ENCODE data around the gene CREBRF. TPM values are rescaled to one million over a fixed set of nuclear protein-coding genes. Genes with fewer than 3 reads are reported as not detected.

Gene CREBRF
- total and polyA plus RNA-seq, 2 donors from 2014 or later, result 6.1 to 49.7 TPM

DNA sequence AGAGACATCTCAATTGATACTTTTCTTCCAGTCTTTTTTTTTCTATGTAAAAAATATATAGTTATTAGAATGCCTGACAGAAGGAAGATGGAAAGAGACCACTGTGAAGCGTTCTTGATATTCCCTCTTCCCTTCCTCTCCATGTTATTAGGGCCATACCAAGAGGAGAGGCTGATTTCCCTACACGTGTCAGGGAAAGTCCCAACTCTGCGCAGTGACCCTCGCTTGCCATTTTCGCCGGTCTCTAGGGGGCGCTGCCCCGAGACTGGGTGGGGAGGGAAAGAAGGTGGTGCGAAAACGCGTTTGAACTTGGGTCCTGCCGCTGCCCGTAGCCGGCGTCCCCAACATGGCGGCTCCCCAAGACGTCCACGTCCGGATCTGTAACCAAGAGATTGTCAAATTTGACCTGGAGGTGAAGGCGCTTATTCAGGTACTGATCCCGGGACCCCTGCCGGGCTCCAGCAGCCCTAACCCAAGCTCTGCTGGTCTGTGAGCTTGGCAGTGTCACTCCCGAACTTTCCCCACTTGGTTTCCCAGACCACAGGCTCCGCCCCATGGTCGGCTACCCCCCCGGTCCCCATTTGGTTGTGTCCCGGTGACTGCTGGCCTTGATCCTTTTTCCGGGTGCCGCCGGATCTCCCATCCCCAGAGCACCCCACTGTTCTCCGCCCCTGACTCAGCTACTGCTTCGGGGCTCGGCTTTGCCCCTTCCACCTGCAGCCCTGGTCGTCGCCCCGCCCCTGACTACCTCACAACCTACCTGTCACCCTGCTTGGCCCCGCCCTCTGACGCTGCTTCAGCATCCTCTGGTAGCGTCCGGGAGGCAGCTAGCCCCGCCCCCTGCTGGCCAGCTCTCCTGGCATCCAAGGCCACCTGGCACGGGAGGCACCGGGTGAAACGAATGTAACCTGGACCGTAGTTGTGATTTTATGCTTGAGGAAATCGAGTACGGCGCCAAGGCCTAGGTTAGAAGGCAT lies 88.3 kb downstream of the CREBRF start, which contains the start of gene BNIP1:
Gene BNIP1 (plus strand): TSS at position 332 of the 977 bp plus-strand sequence. CDS start 15 bp downstream, at position 347.
- Histone ChIP-seq H3K4me3 (ENCODE audit: low read length in 3 of 3) (peak within 1 kb of the TSS; percentile 87 to 95 (median 94)), H3K9me3 (ENCODE audit: control insufficient read depth in 2 of 3, insufficient read depth in 1 of 3, low read length in 3 of 3) (no peaks in the 10 kb centered on the region), H3K27me3 (ENCODE audit: control insufficient read depth, insufficient read depth, low read length) (no peaks in the 10 kb centered on the region), H3K27ac (ENCODE audit: low read depth in 2 of 2, low read length in 2 of 2) (peak within 1 kb of the TSS; percentile 89 to 92), H3K4me1 (ENCODE audit: control insufficient read depth in 2 of 3, insufficient read depth in 2 of 3, low read depth in 1 of 3, low read length in 3 of 3) (no peaks in the 10 kb centered on the region), H3K9ac (ENCODE audit: low read length in 3 of 3) (peak within 1 kb of the TSS; percentile 76 to 89 (median 81)), H3K36me3 (ENCODE audit: control insufficient read depth in 2 of 3, insufficient read depth in 3 of 3, low read length in 3 of 3) (peaks cover 2 to 11% (median 3%) of the 10 kb centered on the region in 3 donors)
- peak; percentile 88 for TF ChIP-seq CTCF (IDR thresholded peaks at IDR 0.05; ENCODE audit: borderline replicate concordance, extremely low read depth, insufficient read depth)
- DNase-seq (peak; percentile 96 to 99 (median 98)), FAIRE-seq (peak; percentile 61)
- intact Hi-C loops (cut with DNase I), result no loop called here

- H3K36me3 ChIP-seq (ENCODE audit: control insufficient read depth in 2 of 3, insufficient read depth in 3 of 3, low read length in 3 of 3), result peaks cover 2 to 17% (median 4%) of the 10 kb centered on the region in 3 donors
- no peak overlapping the region for H3K4me3 ChIP-seq (ENCODE audit: low read length in 3 of 3)
- intact Hi-C loops (cut with DNase I), result no loop called here
- H3K4me1 ChIP-seq (ENCODE audit: control insufficient read depth in 2 of 3, insufficient read depth in 2 of 3, low read depth in 1 of 3, low read length in 3 of 3), result no peaks in the 10 kb centered on the region
- no peaks in the 10 kb centered on the region for H3K27me3 ChIP-seq (ENCODE audit: control insufficient read depth, insufficient read depth, low read length)
- no peak overlapping the region for H3K9ac ChIP-seq (ENCODE audit: low read length in 3 of 3)
- DNase-seq, result no peak
- H3K9me3 ChIP-seq (ENCODE audit: control insufficient read depth in 2 of 3, insufficient read depth in 1 of 3, low read length in 3 of 3), result no peaks in the 10 kb centered on the region
- H3K27ac ChIP-seq (ENCODE audit: low read depth in 2 of 2, low read length in 2 of 2), result no peak overlapping the region
- TF ChIP-seq CTCF (IDR thresholded peaks at IDR 0.05; ENCODE audit: borderline replicate concordance, extremely low read depth, insufficient read depth), result no peak
- no peak for FAIRE-seq
Measured at GRCh38 chr5:173148354-173148753, 92.2 kb downstream of the CREBRF start.

DNA sequence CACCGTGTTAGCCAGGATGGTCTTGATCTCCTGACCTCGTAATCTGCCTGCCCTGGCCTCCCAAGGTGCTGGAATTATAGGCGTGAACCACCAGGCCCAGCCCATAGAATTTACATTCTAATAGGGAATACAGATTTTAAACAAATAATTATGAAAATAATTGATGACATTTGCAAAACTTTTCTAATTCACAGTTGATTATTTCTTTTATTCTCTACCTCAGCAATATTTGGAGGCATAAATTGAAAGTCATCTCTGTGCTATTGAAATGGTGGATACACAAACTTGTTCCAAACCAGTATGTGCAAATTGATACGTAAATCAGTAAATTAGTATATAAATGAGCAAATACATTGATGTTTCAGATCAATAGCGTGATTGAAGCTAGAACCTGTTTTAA lies 96.4 kb downstream of the CREBRF start:
- Histone ChIP-seq H3K4me3 (ENCODE audit: low read length in 3 of 3) (no peak overlapping the region), H3K9me3 (ENCODE audit: control insufficient read depth in 2 of 3, insufficient read depth in 1 of 3, low read length in 3 of 3) (no peaks in the 10 kb centered on the region), H3K4me1 (ENCODE audit: control insufficient read depth in 2 of 3, insufficient read depth in 2 of 3, low read depth in 1 of 3, low read length in 3 of 3) (no peaks in the 10 kb centered on the region), H3K27me3 (ENCODE audit: control insufficient read depth, insufficient read depth, low read length) (no peaks in the 10 kb centered on the region), H3K27ac (ENCODE audit: low read depth in 2 of 2, low read length in 2 of 2) (no peak overlapping the region), H3K36me3 (ENCODE audit: control insufficient read depth in 2 of 3, insufficient read depth in 3 of 3, low read length in 3 of 3) (peaks cover 2 to 21% (median 2%) of the 10 kb centered on the region in 3 donors), H3K9ac (ENCODE audit: low read length in 3 of 3) (no peak overlapping the region)
- intact Hi-C loops (cut with DNase I), result no loop called here
- no peak for TF ChIP-seq CTCF (IDR thresholded peaks at IDR 0.05; ENCODE audit: borderline replicate concordance, extremely low read depth, insufficient read depth)
- DNase-seq, result no peak
- FAIRE-seq, result no peak
